OCI-LY7 (cell line): ENCODE measurements around the gene USP16.

Experiments
- CTCF ChIP-seq: fragments of 200-600 bp; sonication (generic); conservative IDR thresholded peaks from 2 replicates; pipeline ENCODE4 v1.5.1; 2014; ENCODE audit warnings: mild to moderate bottlenecking, antibody characterized with exemption, low read length, moderate library complexity, mixed read lengths
- EZH2phosphoT487 ChIP-seq: fragments of 200-600 bp; sonication (generic); IDR thresholded peaks from 2 replicates; pipeline ENCODE4 v1.6.1; 2018; ENCODE audit warnings: low read depth, borderline replicate concordance, mild to moderate bottlenecking, mixed run types, antibody characterized with exemption, low read length, moderate library complexity, mixed read lengths

- TF ChIP-seq CTCF (no peak), EZH2phosphoT487 (no peak)
Measured at GRCh38 chr21:29085106-29085752, 60.8 kb downstream of the USP16 start.
